ENCODE measurements around the gene GMPPA. TPM values are rescaled to one million over a fixed set of nuclear protein-coding genes. Genes with fewer than 3 reads are reported as not detected.
A peak's percentile ranks its signal among the peaks of the same experiment; 100 is the strongest.

Gene GMPPA
- total RNA-seq, 1 experiment from 2014 or later: 78.1 TPM

DNA sequence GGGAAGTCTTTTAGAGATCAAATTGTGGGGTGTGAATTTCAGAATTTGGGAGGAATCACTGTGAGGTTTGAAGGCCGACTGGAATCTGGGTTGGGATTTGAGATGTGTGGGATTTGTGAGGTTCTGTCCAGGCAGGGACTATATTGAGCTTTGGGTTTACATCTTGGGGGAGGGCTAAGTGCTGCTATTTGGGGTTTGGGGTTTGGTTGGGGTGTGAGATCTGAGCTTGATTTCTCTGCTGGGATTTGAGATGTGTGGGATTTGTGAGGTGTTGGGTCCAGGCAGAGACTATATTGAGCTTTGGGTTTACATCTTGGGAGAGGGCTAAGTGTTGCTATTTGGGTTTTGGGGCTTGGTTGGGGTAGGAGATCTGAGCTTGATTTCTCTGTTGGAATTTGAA is 864 bp downstream of the GMPPA start:
- H2AFZ ChIP-seq (ENCODE audit: low read length): 0 out of 2 replicates have a peak overlapping the region, but pooled peaks have one; percentile 96
- CTCF ChIA-PET: interaction anchor here (0.6 kb wide), 1 partner anchor 12 kb away, joined by 9 read pairs; no protein-coding TSS in a partner anchor
- H3K4me2 ChIP-seq (ENCODE audit: low read length): peak overlapping the region; percentile 95
- intact Hi-C loops (cut with micrococcal nuclease): loop anchor here (5.0 kb wide), 1 partner anchor 112 kb away; the partner anchor contains the start of gene DNPEP
- H3K4me1 ChIP-seq (ENCODE audit: insufficient read depth, low read length): peaks cover 21% of the 10 kb centered on the region
- no peak for ATAC-seq
- no peaks in the 10 kb centered on the region for H4K20me1 ChIP-seq (ENCODE audit: low read length)
- H3F3A ChIP-seq (ENCODE audit: low read length, unreplicated experiment): no peaks in the 10 kb centered on the region
- peaks cover 16% of the 10 kb centered on the region for H3K79me2 ChIP-seq (ENCODE audit: low read length)
- DNase-seq: no peak
- peak overlapping the region; percentile 95 for H3K9ac ChIP-seq (ENCODE audit: low read length)
- POLR2A ChIA-PET (ENCODE audit: unreplicated experiment): interaction anchor here (0.6 kb wide), 1 partner anchor 24 kb away, joined by 3 read pairs; no protein-coding TSS in a partner anchor
- H3K4me3 ChIP-seq (ENCODE audit: low read length): peak overlapping the region; percentile 85
- H3K9me2 ChIP-seq (replicated peaks; ENCODE audit: low read length): no peaks in the 10 kb centered on the region
- no TSS peak for BruUV-seq (replicated peaks)
- H3K9me3 ChIP-seq (ENCODE audit: low read length): no peaks in the 10 kb centered on the region
- H3K36me3 ChIP-seq (ENCODE audit: low read depth, low read length): no peaks in the 10 kb centered on the region
- no peak overlapping the region for H3K27ac ChIP-seq (ENCODE audit: low read length)
- no peak for TF ChIP-seq EZH2phosphoT487 (IDR thresholded peaks at IDR 0.05; ENCODE audit: borderline replicate concordance, low read length)
- TF ChIP-seq, protein P1, sequence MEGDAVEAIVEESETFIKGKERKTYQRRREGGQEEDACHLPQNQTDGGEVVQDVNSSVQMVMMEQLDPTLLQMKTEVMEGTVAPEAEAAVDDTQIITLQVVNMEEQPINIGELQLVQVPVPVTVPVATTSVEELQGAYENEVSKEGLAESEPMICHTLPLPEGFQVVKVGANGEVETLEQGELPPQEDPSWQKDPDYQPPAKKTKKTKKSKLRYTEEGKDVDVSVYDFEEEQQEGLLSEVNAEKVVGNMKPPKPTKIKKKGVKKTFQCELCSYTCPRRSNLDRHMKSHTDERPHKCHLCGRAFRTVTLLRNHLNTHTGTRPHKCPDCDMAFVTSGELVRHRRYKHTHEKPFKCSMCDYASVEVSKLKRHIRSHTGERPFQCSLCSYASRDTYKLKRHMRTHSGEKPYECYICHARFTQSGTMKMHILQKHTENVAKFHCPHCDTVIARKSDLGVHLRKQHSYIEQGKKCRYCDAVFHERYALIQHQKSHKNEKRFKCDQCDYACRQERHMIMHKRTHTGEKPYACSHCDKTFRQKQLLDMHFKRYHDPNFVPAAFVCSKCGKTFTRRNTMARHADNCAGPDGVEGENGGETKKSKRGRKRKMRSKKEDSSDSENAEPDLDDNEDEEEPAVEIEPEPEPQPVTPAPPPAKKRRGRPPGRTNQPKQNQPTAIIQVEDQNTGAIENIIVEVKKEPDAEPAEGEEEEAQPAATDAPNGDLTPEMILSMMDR (conservative IDR thresholded peaks at IDR 0.05; ENCODE audit: low read depth, low read length): no peak
- no peak for TF ChIP-seq EZH2 (IDR thresholded peaks at IDR 0.05; ENCODE audit: low read length, unreplicated experiment)
- no peaks in the 10 kb centered on the region for H3K27me3 ChIP-seq (ENCODE audit: low read length)

DNA sequence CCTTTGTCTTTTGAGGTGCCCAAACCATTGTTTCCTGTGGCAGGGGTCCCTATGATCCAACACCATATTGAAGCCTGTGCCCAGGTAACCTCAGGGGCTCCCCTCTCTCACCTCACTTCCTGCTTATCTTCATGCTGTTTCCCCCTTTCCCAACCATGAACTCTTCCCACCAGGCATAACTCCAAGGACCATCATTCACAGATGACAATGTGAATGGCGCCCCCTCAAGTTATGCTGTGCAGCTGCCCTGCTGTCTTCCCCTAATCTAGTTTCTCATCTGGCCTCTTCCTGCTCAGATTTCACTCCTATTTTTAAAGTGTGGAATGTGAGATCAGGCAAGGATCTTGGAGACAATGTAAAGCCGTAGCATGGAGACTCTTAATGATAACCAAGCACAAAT is 1.4 kb downstream of the GMPPA start:
- no peak overlapping the region for H3K27ac ChIP-seq (ENCODE audit: low read length)
- 0 out of 2 replicates have a peak overlapping the region, but pooled peaks have one; percentile 85 for H3K4me3 ChIP-seq (ENCODE audit: low read length)
- no peaks in the 10 kb centered on the region for H4K20me1 ChIP-seq (ENCODE audit: low read length)
- no peaks in the 10 kb centered on the region for H3K27me3 ChIP-seq (ENCODE audit: low read length)
- no peaks in the 10 kb centered on the region for H3K9me2 ChIP-seq (replicated peaks; ENCODE audit: low read length)
- H3K4me1 ChIP-seq (ENCODE audit: insufficient read depth, low read length): peaks cover 21% of the 10 kb centered on the region
- H3K9me3 ChIP-seq (ENCODE audit: low read length): no peaks in the 10 kb centered on the region
- H3K4me2 ChIP-seq (ENCODE audit: low read length): peak overlapping the region; percentile 95; the same call in 1 of the 2 replicates
- H3F3A ChIP-seq (ENCODE audit: low read length, unreplicated experiment): no peaks in the 10 kb centered on the region
- no peak for ATAC-seq
- H3K79me2 ChIP-seq (ENCODE audit: low read length): peaks cover 16% of the 10 kb centered on the region
- no peak overlapping the region for H2AFZ ChIP-seq (ENCODE audit: low read length)
- no TSS peak for BruUV-seq (replicated peaks)
- intact Hi-C loops (cut with micrococcal nuclease): loop anchor here (2.0 kb wide), 1 partner anchor 41 kb away; no protein-coding TSS in a partner anchor
- ChIA-PET CTCF (interaction anchor here (0.6 kb wide), 1 partner anchor 11 kb away, joined by 9 read pairs; no protein-coding TSS in a partner anchor), POLR2A (ENCODE audit: unreplicated experiment) (interaction anchor here (0.6 kb wide), 1 partner anchor 24 kb away, joined by 3 read pairs; no protein-coding TSS in a partner anchor)
- H3K36me3 ChIP-seq (ENCODE audit: low read depth, low read length): no peaks in the 10 kb centered on the region
- TF ChIP-seq EZH2phosphoT487 (IDR thresholded peaks at IDR 0.05; ENCODE audit: borderline replicate concordance, low read length) (no peak), EZH2 (IDR thresholded peaks at IDR 0.05; ENCODE audit: low read length, unreplicated experiment) (no peak)
- TF ChIP-seq, protein P1 (conservative IDR thresholded peaks at IDR 0.05; ENCODE audit: low read depth, low read length): peak; percentile 50
- no peak overlapping the region for H3K9ac ChIP-seq (ENCODE audit: low read length)
- DNase-seq: peak; percentile 24

DNA sequence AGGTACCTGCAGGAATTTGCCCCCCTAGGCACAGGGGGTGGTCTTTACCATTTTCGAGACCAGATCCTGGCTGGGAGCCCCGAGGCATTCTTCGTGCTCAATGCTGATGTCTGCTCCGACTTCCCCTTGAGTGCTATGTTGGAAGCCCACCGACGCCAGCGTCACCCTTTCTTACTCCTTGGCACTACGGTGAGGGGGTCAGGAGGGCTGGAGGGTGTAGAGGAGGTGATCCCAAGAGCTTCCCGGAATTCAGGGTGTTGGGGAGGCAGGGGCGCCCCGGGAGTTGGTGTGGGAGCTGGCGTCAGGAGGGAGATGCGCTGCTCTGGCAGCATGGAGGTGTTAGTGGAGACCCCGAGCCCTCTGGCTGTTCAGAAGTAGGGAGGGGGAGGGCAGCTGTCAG is 3.2 kb downstream of the GMPPA start:
- TF ChIP-seq EZH2 (IDR thresholded peaks at IDR 0.05; ENCODE audit: low read length, unreplicated experiment) (no peak), EZH2phosphoT487 (IDR thresholded peaks at IDR 0.05; ENCODE audit: borderline replicate concordance, low read length) (no peak)
- TF ChIP-seq, protein P1 (conservative IDR thresholded peaks at IDR 0.05; ENCODE audit: low read depth, low read length): no peak
- no peak for DNase-seq

More for the DNA sequence above, 3.2 kb downstream of the GMPPA start:
- H3K9me3 ChIP-seq (ENCODE audit: low read length): no peaks in the 10 kb centered on the region
- BruUV-seq (replicated peaks): no TSS peak
- no peaks in the 10 kb centered on the region for H4K20me1 ChIP-seq (ENCODE audit: low read length)
- ATAC-seq: no peak
- POLR2A ChIA-PET (ENCODE audit: unreplicated experiment): no interaction called here
- no peak overlapping the region for H3K4me3 ChIP-seq (ENCODE audit: low read length)
- H3K27me3 ChIP-seq (ENCODE audit: low read length): no peaks in the 10 kb centered on the region
- intact Hi-C loops (cut with micrococcal nuclease): loop anchor here (2.0 kb wide), 1 partner anchor 43 kb away; no protein-coding TSS in a partner anchor
- peaks cover 21% of the 10 kb centered on the region for H3K4me1 ChIP-seq (ENCODE audit: insufficient read depth, low read length)
- no peak overlapping the region for H3K9ac ChIP-seq (ENCODE audit: low read length)
- H3K36me3 ChIP-seq (ENCODE audit: low read depth, low read length): no peaks in the 10 kb centered on the region
- H3F3A ChIP-seq (ENCODE audit: low read length, unreplicated experiment): no peaks in the 10 kb centered on the region
- H2AFZ ChIP-seq (ENCODE audit: low read length): no peak overlapping the region
- CTCF ChIA-PET: no interaction called here
- H3K27ac ChIP-seq (ENCODE audit: low read length): no peak overlapping the region
- H3K9me2 ChIP-seq (replicated peaks; ENCODE audit: low read length): no peaks in the 10 kb centered on the region
- H3K4me2 ChIP-seq (ENCODE audit: low read length): no peak overlapping the region
- peaks cover 16% of the 10 kb centered on the region for H3K79me2 ChIP-seq (ENCODE audit: low read length)

Data from PC-3 (cell line).